A549 (cell line): Measurements from ENCODE around the gene IGLL1. TPM values are rescaled to one million over a fixed set of nuclear protein-coding genes. Genes with fewer than 3 reads are reported as not detected.

Source experiments
- polyA plus RNA-seq, 4 experiments: library from polyadenylated mRNA; depleted of rRNA in 3 of 4; stranded (reverse); fragments of >200 nt; fragmentation: RNase III in 1 of 4; extraction: RNeasy Plus Mini Kit Qiagen cat#74134 plus additional on column Dnase treatment in 1 of 4; gene quantifications; 2 replicates in 3 of 4; 3 replicates in 1 of 4; pipeline ENCODE4 v1.2.3, GENCODE V29; 2011 to 2017
- small RNA-seq, 6 experiments: library from RNA; depleted of rRNA; stranded (forward); fragments of <200 nt; gene quantifications; one replicate each; pipeline ENCODE3, GENCODE V24; 2012

Gene IGLL1
- polyA plus RNA-seq, 2 of the 4 experiments (the other 2 are of a cell fraction): not detected

Small RNA genes lying within 50 kb of the gene (small RNA-seq; reads per million reads assigned to genes)
- 0 reads per million in 6 experiments for gene AP000346.3

Other genes starting within 250 kb of the IGLL1 start
- gene DRICH1, start 52.0 kb upstream of the IGLL1 start, polyA plus RNA-seq (2011; rRNA removed): 0.70 and 0.85 TPM in 2 replicates
- gene DRICH1, start 52.0 kb upstream of the IGLL1 start, polyA plus RNA-seq (2017; fragmentation: RNase III; extraction: RNeasy Plus Mini Kit Qiagen cat#74134 plus additional on column Dnase treatment): 0.26 to 0.58 TPM (median 0.28 TPM) in 3 replicates
- not detected in 2 replicates for gene RGL4, start 110.7 kb upstream of the IGLL1 start, polyA plus RNA-seq (2011; rRNA removed)
- not detected in 3 replicates for gene RGL4, start 110.7 kb upstream of the IGLL1 start, polyA plus RNA-seq (2017; fragmentation: RNase III; extraction: RNeasy Plus Mini Kit Qiagen cat#74134 plus additional on column Dnase treatment)
- gene ZNF70, start 170.8 kb upstream of the IGLL1 start, polyA plus RNA-seq (2011; rRNA removed): 0.88 and 2.1 TPM in 2 replicates
- 0.98 to 1.3 TPM (median 1.2 TPM) in 3 replicates for gene ZNF70, start 170.8 kb upstream of the IGLL1 start, polyA plus RNA-seq (2017; fragmentation: RNase III; extraction: RNeasy Plus Mini Kit Qiagen cat#74134 plus additional on column Dnase treatment)
- gene VPREB3, start 174.1 kb upstream of the IGLL1 start, polyA plus RNA-seq (2011; rRNA removed): 0.41 and 0.90 TPM in 2 replicates
- gene VPREB3, start 174.1 kb upstream of the IGLL1 start, polyA plus RNA-seq (2017; fragmentation: RNase III; extraction: RNeasy Plus Mini Kit Qiagen cat#74134 plus additional on column Dnase treatment): 0.37 to 0.61 TPM (median 0.52 TPM) in 3 replicates
- not detected in 2 replicates for gene C22orf15, start 182.7 kb upstream of the IGLL1 start, polyA plus RNA-seq (2011; rRNA removed)
- gene C22orf15, start 182.7 kb upstream of the IGLL1 start, polyA plus RNA-seq (2017; fragmentation: RNase III; extraction: RNeasy Plus Mini Kit Qiagen cat#74134 plus additional on column Dnase treatment): not detected in 3 replicates
- gene CHCHD10, start 187.7 kb upstream of the IGLL1 start, polyA plus RNA-seq (2011; rRNA removed): 33.0 and 59.4 TPM in 2 replicates
- gene CHCHD10, start 187.7 kb upstream of the IGLL1 start, polyA plus RNA-seq (2017; fragmentation: RNase III; extraction: RNeasy Plus Mini Kit Qiagen cat#74134 plus additional on column Dnase treatment): 79.5 to 99.0 TPM (median 85.4 TPM) in 3 replicates
- gene MMP11, start 192.6 kb upstream of the IGLL1 start, polyA plus RNA-seq (2011; rRNA removed): 0.36 and 0.61 TPM in 2 replicates
- gene MMP11, start 192.6 kb upstream of the IGLL1 start, polyA plus RNA-seq (2017; fragmentation: RNase III; extraction: RNeasy Plus Mini Kit Qiagen cat#74134 plus additional on column Dnase treatment): 0.16 to 0.26 TPM (median 0.23 TPM) in 3 replicates
- gene SMARCB1, start 206.7 kb upstream of the IGLL1 start, polyA plus RNA-seq (2011; rRNA removed): 98.1 and 133 TPM in 2 replicates
- 59.2 to 66.9 TPM (median 65.6 TPM) in 3 replicates for gene SMARCB1, start 206.7 kb upstream of the IGLL1 start, polyA plus RNA-seq (2017; fragmentation: RNase III; extraction: RNeasy Plus Mini Kit Qiagen cat#74134 plus additional on column Dnase treatment)